ENCODE results near the gene TMEM236.
"Not testable (repeated sequence)": the region's sequence is repeated elsewhere in the genome, so short reads cannot be mapped to it uniquely, and the experiment has no call there.

Gene TMEM236, protein sequence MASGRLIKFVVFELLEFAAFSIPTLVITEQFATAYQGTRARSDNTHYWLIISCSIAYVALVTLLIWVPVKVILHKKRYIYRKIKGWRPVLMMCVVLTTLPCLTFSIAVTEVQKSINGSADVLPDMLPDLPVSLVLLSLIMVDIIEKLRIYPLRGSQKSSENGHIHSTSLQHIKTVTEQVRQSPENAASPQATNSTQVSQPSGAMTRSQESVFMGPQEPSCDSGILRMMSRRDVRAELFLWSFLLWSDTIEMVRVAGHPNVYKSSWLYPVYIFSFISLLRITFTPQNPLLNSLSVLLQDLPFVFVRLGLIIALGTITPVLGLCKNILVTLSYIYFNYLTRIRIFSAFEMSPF

DNA sequence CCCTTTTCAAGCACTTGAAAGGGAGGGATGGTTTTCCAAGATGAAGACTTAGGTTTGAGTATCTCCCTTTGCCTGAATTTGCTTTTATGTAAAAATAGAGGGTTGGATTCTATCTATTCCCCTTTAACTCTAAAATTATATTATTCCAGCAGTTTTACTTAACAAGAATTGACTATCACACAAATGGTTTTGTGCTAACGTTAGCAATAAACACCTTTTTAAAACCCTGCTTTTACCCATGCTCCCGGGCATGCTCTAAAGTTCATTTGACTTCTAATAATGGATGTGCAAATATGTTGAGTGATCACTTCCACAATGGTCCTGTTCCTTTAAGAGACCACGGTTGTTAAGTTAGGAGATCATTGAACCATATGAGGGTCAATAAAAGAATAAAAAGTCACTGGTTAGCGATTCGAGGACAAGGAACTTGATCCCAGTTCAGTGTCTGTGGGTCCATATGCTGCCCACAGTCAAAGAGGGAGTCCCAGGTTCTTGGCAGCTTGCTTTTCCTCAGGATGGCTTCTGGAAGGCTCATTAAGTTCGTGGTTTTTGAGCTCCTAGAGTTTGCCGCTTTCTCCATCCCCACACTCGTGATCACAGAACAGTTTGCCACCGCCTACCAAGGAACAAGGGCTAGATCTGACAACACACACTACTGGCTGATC, at the start of gene TMEM236:
TSS of gene TMEM236 (plus strand) at position 421 of the 665 bp plus-strand sequence. CDS start at position 516, 95 bp downstream.
- DNase-seq = no peak

- no peak for DNase-seq
Observed at GRCh38 chr10:17703706-17704105, 48.3 kb upstream of the TMEM236 start.

- DNase-seq = no peak
Observed at GRCh38 chr10:17708821-17709220, 43.2 kb upstream of the TMEM236 start.

DNA sequence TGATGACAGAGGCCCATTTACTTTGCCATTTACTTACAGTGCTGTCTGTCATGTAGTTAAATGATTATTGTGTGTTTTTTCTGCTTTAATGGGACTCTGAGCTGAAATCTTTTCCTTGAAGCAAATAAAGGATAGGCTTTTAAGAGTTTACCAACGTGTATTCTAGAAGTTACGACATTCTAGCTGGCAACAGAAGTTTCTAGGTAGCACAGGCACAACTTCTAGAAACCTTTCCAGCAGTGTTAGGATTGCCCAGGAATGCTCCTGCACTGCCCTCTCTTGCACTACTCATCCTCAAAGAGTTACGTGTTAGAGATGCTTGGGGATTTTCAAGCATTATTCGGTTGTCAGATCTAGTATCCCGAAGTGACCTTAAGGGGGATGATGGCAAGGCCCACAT, 42.5 kb upstream of the TMEM236 start:
- DNase-seq = no peak

DNA sequence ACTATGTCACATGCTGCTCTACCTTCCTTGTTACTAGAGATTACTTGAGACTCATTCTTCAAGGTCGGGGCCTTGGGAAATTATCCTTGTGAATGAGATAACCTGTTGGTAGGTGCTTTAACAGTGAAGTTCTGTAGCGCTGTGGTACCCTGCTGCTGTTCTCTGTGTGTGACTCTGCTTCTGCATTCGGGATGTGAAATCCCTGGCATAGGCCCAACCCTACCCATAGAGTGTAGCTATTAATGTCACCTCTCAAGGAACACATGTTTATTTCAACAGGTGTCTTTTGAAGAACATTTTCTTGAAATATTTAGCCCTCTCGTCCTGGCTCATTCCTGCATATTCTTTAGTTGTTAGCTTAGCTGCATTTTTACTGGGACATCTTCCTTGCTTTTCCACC, 41.8 kb upstream of the TMEM236 start:
- no peak for DNase-seq

DNA sequence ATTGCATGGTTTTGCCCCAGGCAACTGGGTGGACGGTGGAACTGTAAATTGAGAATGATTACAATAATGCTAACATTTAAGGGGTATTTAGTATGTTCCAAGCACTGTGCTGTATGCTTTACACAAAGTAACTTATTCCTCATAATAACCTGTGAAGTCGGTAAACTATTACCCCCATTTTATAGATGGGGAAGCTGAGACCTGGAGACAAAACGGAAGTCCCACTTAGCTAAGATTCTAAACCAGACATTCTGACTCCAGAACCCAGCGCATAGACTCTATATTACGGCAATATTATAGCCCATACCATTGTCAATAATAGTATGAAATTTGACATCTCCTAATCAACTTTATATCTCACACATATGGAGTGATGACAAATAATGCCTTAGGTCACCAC, 39.9 kb upstream of the TMEM236 start:
- no peak for DNase-seq

- peak in 5 of 56 donors; percentile 6 to 24 (median 12) for DNase-seq
Observed at GRCh38 chr10:17712717-17713471, 39.1 kb upstream of the TMEM236 start.

DNA sequence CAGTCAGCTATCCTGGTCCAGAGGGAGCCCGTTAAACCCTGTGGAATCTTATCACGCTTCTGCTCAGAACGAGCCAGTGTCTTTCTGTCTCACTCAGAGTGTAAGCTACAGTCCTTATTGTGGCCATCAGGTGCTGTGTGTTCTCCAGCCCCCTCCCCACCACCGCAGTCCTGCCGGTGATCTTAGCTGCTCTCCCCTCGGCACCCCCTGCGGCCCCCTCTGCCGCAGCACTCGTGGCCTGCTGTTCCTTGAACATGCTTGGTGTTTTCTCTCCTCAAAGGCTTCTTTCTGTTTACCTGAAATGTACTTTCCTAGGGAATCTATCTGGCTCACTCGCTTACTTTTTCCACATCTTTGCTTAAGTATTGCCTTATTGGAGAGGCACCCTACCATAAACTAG, 38.2 kb upstream of the TMEM236 start:
- DNase-seq = no peak

- no peak for DNase-seq
Observed at GRCh38 chr10:17716161-17716560, 35.8 kb upstream of the TMEM236 start.

GRCh38 chr10:17722317-17723014, 29.5 kb upstream of the TMEM236 start:
- DNase-seq = not testable (repeated sequence)

- DNase-seq = no peak
Observed at GRCh38 chr10:17725703-17726102, 26.3 kb upstream of the TMEM236 start.

GRCh38 chr10:17729630-17730029, 22.4 kb upstream of the TMEM236 start:
- no peak for DNase-seq

DNA sequence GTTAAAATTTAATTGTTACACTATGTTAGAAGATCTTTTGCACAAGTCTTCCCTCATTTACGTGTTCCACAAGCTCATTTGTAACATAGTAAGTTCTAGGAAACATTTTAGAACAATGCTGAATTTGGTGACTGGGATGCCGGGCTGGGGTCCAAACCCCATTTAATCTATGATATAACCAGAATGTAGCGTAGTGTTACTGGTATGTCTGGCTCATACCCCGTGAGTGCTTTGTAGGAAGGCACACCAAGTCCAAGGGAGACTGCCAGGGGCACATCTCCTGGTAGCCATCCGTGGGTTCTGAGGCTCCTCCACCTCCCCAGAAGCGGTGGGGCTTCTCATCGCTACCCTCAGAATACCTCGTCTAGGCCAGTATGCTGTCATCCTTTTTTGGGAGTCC, 21.3 kb upstream of the TMEM236 start:
- no peak for DNase-seq

GRCh38 chr10:17731331-17732020, 20.5 kb upstream of the TMEM236 start:
- DNase-seq = no peak

DNA sequence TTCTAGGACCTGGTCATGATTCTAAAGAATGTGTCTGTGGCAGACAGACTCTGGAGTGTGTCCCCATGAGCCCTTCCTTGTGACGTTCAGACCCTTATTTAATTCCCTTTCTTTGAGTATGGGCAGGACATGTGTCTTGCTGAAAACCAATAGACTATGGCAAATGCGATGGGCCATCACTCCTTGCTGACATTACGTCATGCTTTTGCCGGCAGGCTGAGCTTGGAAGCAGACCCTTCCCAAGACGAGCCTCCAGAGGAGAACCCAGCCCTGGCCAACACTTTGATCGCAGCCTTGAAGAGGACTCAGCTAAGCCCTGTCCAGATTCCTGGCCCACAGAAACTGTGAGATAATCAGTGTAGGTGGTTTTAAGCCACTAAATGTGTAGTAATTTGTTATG, 18.4 kb upstream of the TMEM236 start:
- DNase-seq = no peak

GRCh38 chr10:17734432-17735080, 17.4 kb upstream of the TMEM236 start:
- no peak for DNase-seq

- DNase-seq = no peak
Observed at GRCh38 chr10:17735166-17735941, 16.6 kb upstream of the TMEM236 start.

GRCh38 chr10:17736223-17736622, 15.8 kb upstream of the TMEM236 start:
- no peak for DNase-seq

Measured in nucleus accumbens (tissue), 56 donors.